ENCODE measurements around the gene FER1L5.

The FER1L5 gene

DNA sequence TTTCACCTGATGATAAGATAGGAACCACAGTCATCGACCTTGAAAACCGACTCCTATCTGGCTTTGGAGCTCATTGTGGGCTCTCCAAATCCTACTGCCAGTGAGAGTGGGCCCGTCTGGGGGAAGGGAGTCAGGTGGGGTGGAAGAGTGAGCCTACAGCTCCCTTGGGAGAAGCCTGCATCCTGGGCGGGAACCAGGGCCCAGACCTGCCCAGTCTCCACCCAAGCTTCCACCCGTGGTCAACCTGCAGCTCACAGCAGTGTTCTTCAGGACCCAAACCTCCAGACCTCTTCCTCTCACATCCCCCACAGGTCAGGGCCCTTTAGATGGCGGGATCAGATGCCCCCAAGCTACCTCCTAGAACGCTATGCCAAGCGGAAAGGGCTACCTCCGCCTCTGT is 57.1 kb downstream of the FER1L5 start:
- DNase-seq: no peak

DNA sequence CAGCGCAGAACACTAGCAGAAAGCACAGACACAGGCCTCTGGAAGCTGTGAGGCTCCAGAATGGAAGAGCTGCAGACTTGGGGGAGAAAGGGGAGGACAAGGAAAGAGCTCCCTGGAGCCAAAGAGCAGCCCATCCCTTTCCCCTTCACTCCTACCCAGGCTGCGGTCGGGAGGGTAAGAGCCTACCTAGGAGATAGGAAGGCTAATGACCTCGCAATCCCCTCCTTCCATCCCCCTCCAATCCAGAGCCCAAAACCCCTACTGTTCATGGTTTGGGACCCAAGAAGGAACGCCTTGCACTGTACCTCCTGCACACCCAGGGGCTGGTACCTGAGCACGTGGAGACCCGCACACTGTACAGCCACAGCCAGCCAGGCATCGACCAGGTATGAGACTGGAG is 57.5 kb downstream of the FER1L5 start:
- DNase-seq: no peak

GRCh38 chr2:96701636-96702035 is 59.1 kb downstream of the FER1L5 start:
- DNase-seq: no peak

GRCh38 chr2:96702098-96702785 is 59.7 kb downstream of the FER1L5 start:
- no peak for DNase-seq

- DNase-seq: no peak
Observed at GRCh38 chr2:96703021-96703751, 60.6 kb downstream of the FER1L5 start.

DNA sequence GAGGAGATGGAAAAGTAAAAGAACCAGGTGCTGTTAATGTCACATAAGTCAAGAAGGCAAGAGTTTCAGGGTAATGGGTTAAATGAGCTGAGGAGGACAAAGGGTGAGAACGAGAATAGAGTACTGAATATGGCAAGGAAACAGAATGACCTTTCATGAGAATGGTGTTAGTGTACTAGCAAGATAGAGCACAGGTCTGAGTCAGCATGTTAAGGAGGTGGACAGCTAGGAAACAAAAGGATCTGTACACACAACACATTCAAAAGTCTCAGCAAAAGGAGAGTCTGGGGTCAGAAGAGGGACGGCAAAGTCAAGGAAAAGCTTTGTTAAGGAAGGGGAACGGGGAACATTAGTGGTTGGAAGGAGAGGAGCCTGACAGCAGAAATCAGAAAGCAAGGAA is 68.4 kb downstream of the FER1L5 start:
- no peak for DNase-seq

- no peak for DNase-seq
Observed at GRCh38 chr2:96715658-96716057, 73.1 kb downstream of the FER1L5 start.

DNA sequence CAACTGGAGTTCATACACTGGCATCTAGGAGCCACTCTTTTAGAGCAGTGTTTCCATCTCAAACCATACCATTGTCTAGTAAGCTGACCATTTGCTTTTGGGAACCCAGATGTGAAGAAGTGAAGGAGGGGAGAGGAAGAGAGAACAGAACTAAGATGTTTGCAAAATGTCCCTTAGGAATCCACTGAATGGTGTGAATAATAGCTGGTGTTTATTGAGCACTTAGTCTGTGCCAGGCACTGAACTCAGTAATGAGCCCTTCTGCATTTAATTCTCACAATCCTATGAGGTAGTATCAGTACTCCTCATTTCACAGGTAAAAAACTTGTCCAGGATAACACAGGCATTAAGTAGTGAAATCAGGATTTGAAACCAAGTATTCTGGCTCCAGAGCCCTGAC is 73.8 kb downstream of the FER1L5 start:
- no peak for DNase-seq

DNA sequence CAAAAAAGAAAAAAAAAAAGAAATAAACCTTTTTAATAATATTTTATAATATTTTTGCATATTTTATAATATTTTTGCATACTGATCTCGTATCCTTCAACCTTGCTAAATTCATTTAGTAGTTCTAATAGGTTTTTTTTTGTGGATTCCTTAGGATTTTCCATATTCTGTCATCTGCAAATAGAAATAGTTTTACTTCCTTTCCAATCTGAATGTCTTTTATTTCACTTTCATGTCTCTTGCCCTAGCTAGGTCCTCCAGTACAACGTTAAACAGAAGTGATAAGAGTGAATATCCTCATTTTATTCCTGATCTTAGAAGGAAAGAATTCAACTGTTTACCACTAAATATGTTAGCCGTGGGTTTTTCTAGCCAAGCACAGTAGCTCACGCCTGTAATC is 83.6 kb downstream of the FER1L5 start:
- DNase-seq: no peak

DNA sequence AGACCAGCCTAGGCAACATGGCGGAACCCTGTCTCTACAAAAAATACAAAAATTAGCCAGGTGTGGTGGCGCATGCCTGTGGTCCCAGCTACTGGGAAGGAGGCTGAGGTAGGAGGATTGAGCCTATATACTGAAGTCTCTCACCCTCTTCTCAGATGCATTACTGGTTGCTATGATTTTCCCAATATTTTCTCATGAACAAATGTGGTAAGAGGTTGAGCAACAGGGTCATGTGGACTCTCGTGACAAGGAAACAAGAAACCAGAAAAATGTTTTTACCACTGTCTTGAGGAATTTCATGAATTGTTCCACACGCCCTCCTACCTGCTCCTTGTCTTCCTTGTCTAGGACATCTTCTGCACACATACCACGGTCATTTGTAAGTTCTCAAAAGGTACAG is 84.9 kb downstream of the FER1L5 start:
- no peak for DNase-seq

- DNase-seq: no peak
Observed at GRCh38 chr2:96729748-96730147, 87.2 kb downstream of the FER1L5 start.

- DNase-seq: no peak
Observed at GRCh38 chr2:96730212-96730611, 87.6 kb downstream of the FER1L5 start.

- no peak for DNase-seq
Observed at GRCh38 chr2:96733931-96734330, 91.4 kb downstream of the FER1L5 start.

- DNase-seq: no peak
Observed at GRCh38 chr2:96734880-96735583, 92.5 kb downstream of the FER1L5 start.

GRCh38 chr2:96737251-96737650 is 94.7 kb downstream of the FER1L5 start:
- DNase-seq: no peak

- DNase-seq: no peak
Observed at GRCh38 chr2:96737831-96738230, 95.3 kb downstream of the FER1L5 start.

GRCh38 chr2:96739076-96739632 is 96.6 kb downstream of the FER1L5 start:
- no peak for DNase-seq

DNA sequence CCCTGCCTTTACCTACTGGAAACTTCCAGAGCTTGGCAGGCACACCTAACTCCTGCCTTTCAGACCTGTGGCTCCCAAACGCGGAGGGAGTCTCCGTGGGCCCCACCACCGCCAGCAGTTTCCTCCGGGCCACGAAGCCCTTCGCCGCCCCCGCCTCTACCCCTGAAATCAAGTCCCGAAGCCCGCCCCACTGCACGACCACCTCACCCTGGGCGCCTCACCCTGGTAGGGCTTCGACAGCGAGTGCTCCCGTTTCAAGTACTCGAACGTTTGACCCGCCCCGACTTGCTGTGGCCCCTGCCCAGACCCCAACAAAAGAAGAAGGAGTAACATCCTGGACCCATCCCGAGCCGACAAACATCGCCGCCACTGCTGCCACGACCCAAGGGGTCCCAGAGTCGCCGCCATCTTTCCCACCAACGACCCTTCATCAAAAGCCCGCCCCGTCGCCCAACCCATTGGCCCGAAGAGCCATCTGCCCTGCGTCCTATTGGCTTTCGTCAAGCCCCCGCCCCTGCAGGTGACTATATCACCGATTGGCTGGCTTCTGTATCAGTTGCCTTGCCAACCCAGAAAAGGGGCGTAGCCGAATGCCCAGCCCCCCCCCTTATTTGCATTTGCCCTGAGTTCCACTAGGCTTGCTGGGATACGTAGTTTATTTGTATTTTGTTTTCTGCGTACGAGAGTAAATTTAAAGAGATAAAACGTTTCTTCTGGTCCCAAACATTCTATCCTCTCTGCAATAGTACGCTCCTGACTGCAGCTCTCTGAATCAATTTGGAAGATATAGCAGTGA is 97.3 kb downstream of the FER1L5 start, which contains the start of gene LMAN2L:
Gene LMAN2L, minus strand, starts transcription at position 432 of the 796 bp plus-strand sequence. Its CDS starts 24 bp downstream, at position 408.
- peak; percentile 97 for DNase-seq

GRCh38 chr2:96747061-96747617 is 104.6 kb downstream of the FER1L5 start:
- DNase-seq: no peak

DNA sequence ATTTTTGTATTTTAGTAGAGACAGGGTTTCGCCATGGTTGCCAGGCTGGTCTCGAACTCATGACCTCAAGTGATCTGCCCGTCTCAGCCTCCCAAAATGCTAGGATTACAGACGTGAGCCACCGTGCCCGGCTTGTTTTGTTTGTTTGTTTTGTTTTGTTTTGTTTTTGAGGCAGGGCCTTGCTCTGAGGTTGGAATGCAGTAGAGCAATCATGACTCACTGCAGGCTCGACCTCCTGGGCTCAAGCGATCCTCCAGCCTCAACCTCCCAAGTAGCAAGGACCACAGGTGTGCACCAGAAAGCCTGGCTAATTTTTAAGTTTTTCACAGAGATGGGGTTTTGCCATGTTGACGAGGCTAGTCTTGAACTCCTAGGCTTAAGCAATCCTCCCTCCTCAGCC is 109.2 kb downstream of the FER1L5 start:
- DNase-seq: no peak

DNA sequence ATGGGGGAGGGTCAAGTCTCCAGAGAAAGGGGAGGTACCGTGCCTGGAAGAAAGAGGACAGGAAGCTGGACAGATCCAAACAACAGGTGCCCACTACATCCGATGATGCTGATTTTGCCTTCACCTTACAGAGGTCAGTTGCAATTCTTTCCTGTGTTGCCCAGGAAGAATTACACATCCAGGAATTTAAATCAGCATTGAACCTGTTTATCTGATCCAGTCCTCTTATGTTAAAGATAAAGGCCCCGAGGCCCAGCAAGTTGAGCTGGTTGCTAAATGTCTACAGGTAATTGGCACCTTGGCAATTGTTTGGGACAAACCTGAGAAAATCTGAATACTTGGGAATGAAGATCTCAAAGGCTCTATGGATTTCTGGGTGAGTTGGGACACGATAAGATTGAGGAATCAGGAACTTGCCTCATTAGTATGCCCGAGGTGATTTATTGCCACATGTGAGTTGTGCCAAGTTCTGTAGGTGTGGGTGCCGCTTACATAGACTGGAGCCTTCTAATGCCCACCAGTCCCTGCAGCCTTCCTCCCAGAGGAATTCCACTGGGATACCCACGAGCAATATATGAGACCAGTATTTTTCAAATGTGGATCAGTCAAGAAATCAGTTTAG is 111.2 kb downstream of the FER1L5 start:
- DNase-seq: no peak

GRCh38 chr2:96754317-96754716 is 111.8 kb downstream of the FER1L5 start:
- DNase-seq: no peak
